HG03342 (cell line): Measurements from ENCODE around the gene FKRP.
"Not testable (repeated sequence)": the region's sequence is repeated elsewhere in the genome, so short reads cannot be mapped to it uniquely, and the experiment has no call there.

Experiments
- ATAC-seq: cut with Tn5 transposase; IDR thresholded peaks from one replicate; pipeline ENCODE4 v1.9.1; 2021; ENCODE audit warnings: mild to moderate bottlenecking, moderate library complexity; ENCODE audit not compliant: unreplicated experiment

The FKRP gene

GRCh38 chr19:46755853-46756543, 10.1 kb downstream of the FKRP start:
- ATAC-seq, result no peak

DNA sequence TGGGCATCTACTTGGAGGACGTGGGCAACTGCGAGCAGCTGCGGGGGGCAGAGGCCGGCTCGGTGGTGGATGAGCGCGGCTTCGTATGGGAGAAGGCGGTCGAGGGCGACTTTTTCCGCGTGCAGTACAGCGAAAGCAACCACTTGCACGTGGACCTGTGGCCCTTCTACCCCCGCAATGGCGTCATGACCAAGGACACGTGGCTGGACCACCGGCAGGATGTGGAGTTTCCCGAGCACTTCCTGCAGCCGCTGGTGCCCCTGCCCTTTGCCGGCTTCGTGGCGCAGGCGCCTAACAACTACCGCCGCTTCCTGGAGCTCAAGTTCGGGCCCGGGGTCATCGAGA, 10.7 kb downstream of the FKRP start:
- ATAC-seq, result no peak

- ATAC-seq, result no peak
These were observed 13.3 kb downstream of the FKRP start for GRCh38 chr19:46759206-46759605.

GRCh38 chr19:46759817-46760333, 14.0 kb downstream of the FKRP start:
- ATAC-seq, result no peak

DNA sequence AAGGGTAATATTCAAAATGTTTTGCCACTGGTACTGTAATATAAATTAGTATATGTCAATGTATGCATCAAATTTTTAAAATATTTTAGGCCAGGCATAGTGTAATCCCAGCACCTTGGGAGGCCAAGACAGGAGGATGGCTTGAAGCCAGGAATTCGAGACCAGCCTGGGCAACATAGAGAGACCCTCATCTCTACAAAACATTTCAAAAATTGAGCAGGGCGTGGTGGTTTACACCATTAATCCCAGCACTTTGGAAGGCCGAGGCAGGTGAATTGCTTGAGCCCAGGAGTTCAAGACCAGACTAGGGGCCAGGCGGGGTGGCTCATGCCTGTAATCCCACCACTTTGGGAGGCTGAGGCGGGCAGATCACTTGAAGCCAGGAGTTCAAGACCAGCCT, 14.5 kb downstream of the FKRP start:
- no peak for ATAC-seq

DNA sequence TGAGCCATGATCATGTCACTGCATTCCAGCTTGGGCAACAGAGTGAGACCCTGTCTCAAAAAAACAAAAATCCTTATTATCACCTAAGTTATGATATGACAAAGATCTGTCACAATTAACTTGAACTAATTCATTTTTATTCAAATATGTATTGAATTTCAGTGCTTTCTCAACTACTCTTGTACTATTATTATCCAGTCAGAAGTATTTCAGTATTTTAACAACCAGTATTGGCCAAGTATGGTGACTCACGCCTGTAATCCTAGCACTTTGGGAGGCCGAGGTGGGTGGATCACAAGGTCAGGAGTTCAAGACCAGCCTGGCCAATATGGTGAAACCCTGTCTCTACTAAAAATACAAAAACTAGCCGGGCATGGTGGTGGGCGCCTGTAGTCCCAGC, 15.0 kb downstream of the FKRP start:
- not testable (repeated sequence) for ATAC-seq

- ATAC-seq, result no peak
These were observed 15.6 kb downstream of the FKRP start for GRCh38 chr19:46761418-46761831.

DNA sequence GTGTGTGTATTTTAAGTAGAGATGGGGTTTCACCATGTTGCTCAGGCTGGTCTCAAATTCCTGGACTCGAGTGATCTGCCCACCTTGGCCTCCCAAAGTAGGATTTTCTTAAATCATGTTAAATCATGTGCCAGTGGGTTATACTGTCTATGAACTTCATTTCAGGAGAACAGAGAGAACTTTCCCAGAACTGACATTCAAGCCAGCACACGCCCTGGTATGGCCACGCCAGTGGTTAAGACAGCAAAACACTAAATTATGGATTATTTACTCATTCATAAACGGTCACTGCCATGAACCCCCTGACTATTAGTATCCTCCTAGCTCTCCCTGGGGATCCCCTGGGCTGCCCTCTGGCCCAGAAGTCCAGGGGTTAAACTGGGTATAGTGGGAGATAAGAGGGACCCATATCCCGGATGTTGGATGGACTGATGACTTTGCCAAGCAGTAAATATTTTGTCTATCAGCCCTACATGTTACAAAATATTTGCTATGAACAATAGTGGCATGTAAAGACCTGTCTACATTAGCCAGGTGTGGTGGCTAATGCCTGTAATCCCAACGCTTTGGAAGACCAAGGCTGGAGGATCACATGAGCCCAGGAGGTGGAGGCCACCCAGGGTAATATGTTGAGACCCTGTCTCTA, 16.5 kb downstream of the FKRP start:
- ATAC-seq, result no peak

DNA sequence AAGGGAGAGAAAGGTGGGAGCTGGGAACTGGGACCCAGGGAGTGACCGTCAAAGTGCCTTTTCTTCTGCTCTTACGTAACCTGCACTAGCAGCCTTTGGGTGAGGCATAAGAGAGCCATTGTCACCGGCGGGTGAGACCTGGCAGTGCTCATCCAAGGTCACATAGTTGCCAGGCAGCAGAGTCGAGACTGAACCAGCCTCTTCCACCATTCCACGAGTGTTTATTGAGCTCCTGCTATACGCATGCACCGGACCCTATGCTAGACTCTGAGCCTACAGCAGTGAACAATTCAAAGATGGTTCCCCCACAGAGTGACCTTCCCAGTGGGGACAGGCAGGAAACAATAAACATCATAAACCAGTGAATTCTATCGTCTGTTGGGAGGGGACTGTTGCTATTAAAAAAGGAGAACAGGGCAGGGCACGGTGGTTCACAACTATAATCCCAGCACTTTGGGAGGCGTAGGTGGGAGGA, 19.0 kb downstream of the FKRP start:
- ATAC-seq, result no peak

DNA sequence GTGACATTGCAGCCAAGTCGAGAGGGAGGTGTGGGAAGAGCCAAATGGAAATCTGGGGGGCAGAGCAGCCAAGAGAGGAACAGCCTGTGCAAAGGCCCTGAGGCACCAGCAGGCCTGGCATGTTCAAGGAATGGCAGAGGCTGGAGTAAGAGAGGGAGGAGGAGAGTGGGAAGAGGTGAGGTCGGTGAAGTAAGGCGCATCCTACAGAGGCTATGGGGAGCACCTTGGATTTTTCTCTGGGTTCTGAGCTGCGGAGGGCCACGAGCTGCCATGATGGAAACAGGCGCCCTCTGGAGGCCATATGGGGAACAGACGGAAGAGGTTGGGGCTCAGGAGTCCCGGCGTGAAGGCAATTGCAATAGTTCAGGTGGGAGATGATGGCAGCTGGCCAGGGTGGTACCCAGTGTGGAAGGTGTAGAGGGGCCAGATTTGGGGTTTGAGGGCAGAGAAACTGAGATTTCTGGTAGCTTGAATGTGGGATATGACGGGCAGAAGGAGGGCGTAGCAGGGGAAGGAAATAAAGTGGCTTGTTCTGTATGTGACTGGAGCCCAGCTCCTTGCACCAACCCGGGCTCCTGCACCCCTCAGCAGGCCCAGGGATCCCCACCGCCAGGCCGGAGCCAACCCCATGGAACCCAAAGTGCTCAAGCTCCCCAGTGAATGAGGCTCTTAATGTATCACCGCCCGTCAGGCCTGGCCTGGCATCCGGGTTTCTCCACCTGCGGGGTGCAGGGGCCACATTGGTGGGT, 20.9 kb downstream of the FKRP start:
- ATAC-seq, result no peak

GRCh38 chr19:46768746-46769145, 22.9 kb downstream of the FKRP start:
- not testable (repeated sequence) for ATAC-seq

- ATAC-seq, result no peak
These were observed 26.5 kb downstream of the FKRP start for GRCh38 chr19:46772170-46773017.

GRCh38 chr19:46773018-46773399, 27.2 kb downstream of the FKRP start:
- no peak for ATAC-seq

GRCh38 chr19:46775642-46776258, 29.9 kb downstream of the FKRP start:
- no peak for ATAC-seq

- ATAC-seq, result no peak
These were observed 31.4 kb downstream of the FKRP start for GRCh38 chr19:46776927-46777911.

DNA sequence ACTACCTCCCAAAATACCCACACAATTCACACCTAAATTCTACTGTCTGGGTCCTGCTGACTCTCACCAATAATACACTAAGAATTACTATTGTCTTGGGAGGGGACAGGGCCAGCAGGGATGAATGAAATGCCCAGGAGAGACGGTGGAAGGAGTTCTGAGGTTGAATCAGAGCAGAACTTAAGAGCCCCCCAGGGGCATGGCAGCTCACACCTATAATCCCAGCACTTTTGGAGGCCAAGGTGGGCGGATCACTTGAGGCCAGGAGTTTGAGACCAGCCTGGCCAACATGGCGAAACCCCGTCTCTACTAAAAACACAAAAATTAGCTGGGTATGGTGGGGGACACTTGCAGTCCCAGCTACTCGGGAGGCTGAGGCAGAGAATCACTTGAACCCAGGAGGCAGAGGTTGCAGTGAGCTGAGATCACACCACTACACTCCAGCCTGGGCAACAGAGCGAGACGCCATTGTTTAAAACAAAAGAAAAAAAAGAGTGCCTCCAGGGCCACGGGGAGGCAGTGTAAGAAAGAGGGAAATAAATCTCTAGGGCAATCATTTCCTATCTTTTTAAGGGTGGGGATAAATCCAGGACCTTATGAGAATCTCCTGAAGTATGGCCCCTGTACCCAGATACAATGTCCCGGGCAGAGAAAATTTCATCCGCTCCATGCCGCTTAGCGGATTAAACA, 32.2 kb downstream of the FKRP start:
- not testable (repeated sequence) for ATAC-seq

- no peak for ATAC-seq
These were observed 36.6 kb downstream of the FKRP start for GRCh38 chr19:46782355-46783019.

- no peak for ATAC-seq
These were observed 37.8 kb downstream of the FKRP start for GRCh38 chr19:46783670-46784069.
